Activated CD4-positive, alpha-beta T cell treated with anti-CD3 and anti-CD28 coated beads, Interleukin-2, amount 10 ng/mL, durations not matched to agents 7 days and 5 days (primary cell): ENCODE measurements around the gene INTS7. TPM values are rescaled to one million over a fixed set of nuclear protein-coding genes. Genes with fewer than 3 reads are reported as not detected.

Source experiments
- CTCF ChIA-PET: fragments of 350-600 bp; sonication (Branson Sonifier 250); formaldehyde crosslinking; loops from one replicate; lab custom pipeline; 2021; ENCODE audit warnings: antibody characterized with exemption; lab: Charles Lee
- POLR2A ChIA-PET: fragments of 350-600 bp; sonication (Branson Sonifier 250); formaldehyde crosslinking; loops from one replicate; lab custom pipeline; 2021; ENCODE audit warnings: antibody characterized with exemption; lab: Charles Lee
- DNase-seq: peaks from one replicate; pipeline ENCODE4 v3.0.0-alpha.2; 2020
- H3K27ac Mint-ChIP-seq: one replicate; pipeline ENCODE4 v1.8.0; 2021; ENCODE audit warnings: mild to moderate bottlenecking, moderate library complexity, mixed read lengths
- H3K27me3 Mint-ChIP-seq: one replicate; pipeline ENCODE4 v1.8.0; 2021; ENCODE audit warnings: mixed read lengths
- H3K36me3 Mint-ChIP-seq: one replicate; pipeline ENCODE4 v1.8.0; 2021; ENCODE audit warnings: low read depth, mixed read lengths
- H3K4me1 Mint-ChIP-seq: one replicate; pipeline ENCODE4 v1.8.0; 2021; ENCODE audit warnings: mixed read lengths
- H3K4me3 Mint-ChIP-seq: one replicate; pipeline ENCODE4 v1.8.0; 2021; ENCODE audit warnings: mild to moderate bottlenecking, moderate library complexity, mixed read lengths
- H3K9me3 Mint-ChIP-seq: one replicate; pipeline ENCODE4 v1.8.0; 2021; ENCODE audit warnings: mixed read lengths
- total RNA-seq, 2 experiments: library from RNA; stranded (reverse); gene quantifications; one replicate each; pipeline ENCODE4 v1.2.3, GENCODE V29; 2021

The INTS7 gene
- total RNA-seq, result 10 to 100 TPM; 29.9 to 34.8 TPM

- ChIA-PET POLR2A (interaction anchor here (0.6 to 1.9 kb wide), 3 partner anchors 9 to 397 kb away, joined by 3 to 8 read pairs (median 4); partner anchors contain the start of gene NENF), CTCF (interaction anchor here (0.7 to 2.9 kb wide), 39 partner anchors 9 to 718 kb away, joined by 3 to 16 read pairs (median 4); partner anchors contain the start of gene PPP2R5A)
- Mint-ChIP-seq H3K27me3 (no peaks in the 10 kb centered on the region), H3K27ac (peak within 1 kb of the TSS; percentile 97), H3K4me1 (peaks cover 64% of the 10 kb centered on the region), H3K9me3 (no peaks in the 10 kb centered on the region), H3K4me3 (peak within 1 kb of the TSS; percentile 94), H3K36me3 (peaks cover 42% of the 10 kb centered on the region)
- peak; percentile 99 for DNase-seq
These were observed at the start of gene INTS7, which contains the start of gene DTL for GRCh38 chr1:212035123-212035834. Gene INTS7, minus strand, starts transcription at chr1:212035557. Its CDS starts 120 bp downstream, at chr1:212035437. Gene DTL, plus strand, starts transcription at chr1:212035748. Its CDS starts 143 bp downstream, at chr1:212035891.

DNA sequence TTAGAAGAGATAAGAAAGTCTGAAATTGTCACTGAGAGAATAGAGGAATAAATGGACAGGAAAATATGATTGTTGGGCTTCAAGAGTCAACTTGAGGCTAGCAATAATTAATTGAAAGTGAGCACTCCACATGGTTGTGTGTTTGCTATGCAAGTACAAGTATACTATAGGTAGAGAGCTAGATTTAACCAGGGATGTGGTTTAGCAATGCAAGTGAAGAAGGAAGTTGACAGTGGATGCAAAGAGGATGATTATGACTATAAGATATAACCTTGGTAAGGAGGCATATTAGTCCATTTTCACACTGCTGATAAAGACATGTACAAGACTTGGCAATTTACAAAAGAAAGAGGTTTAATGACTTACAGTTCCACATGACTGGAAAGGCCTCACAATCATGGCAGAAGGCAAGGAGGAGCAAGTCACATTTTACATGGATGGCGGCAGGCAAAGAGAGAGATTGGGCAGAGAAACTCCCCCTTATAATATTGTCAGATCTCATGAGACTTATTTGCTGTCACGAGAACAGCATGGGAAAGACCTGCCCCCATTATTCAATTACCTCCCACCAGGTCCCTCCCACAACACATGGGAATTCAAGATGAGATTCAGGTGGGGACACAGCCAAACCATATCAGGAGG lies 47.5 kb upstream of the INTS7 start:
- H3K36me3 Mint-ChIP-seq, result peaks cover 35% of the 10 kb centered on the region
- no peak overlapping the region for H3K27ac Mint-ChIP-seq
- H3K27me3 Mint-ChIP-seq, result no peaks in the 10 kb centered on the region
- no peak for DNase-seq
- ChIA-PET CTCF (no interaction called here), POLR2A (no interaction called here)
- H3K9me3 Mint-ChIP-seq, result no peaks in the 10 kb centered on the region
- peaks cover 2% of the 10 kb centered on the region for H3K4me1 Mint-ChIP-seq
- no peak overlapping the region for H3K4me3 Mint-ChIP-seq

DNA sequence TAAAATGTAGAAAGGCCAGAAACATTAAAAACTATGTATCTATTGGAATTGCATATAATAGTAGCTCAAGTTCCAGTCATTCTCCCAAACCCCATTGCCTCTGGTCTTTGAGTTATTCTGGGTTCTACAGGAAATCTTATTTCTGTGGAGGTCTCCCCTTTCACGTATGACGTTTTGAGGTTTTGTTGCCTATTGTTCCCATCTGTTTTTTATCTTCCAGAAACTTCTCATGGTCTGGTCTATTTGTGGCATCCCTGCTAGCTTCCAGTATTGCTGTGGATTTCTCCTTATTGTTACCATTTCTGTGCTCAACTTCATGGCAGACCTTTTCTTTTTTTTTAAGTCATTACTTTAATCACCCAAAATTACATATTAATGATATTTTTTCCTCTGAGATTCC lies 43.5 kb upstream of the INTS7 start:
- no peak for DNase-seq
- POLR2A ChIA-PET, result interaction anchor here (0.6 kb wide), 1 partner anchor 123 kb away, joined by 5 read pairs; no protein-coding TSS in a partner anchor
- H3K27ac Mint-ChIP-seq, result no peak overlapping the region
- H3K4me3 Mint-ChIP-seq, result no peak overlapping the region
- CTCF ChIA-PET, result interaction anchor here (2.2 kb wide), 1 partner anchor 16 kb away, joined by 6 read pairs; no protein-coding TSS in a partner anchor
- no peaks in the 10 kb centered on the region for H3K4me1 Mint-ChIP-seq
- no peaks in the 10 kb centered on the region for H3K9me3 Mint-ChIP-seq
- peaks cover 30% of the 10 kb centered on the region for H3K36me3 Mint-ChIP-seq
- no peaks in the 10 kb centered on the region for H3K27me3 Mint-ChIP-seq

DNA sequence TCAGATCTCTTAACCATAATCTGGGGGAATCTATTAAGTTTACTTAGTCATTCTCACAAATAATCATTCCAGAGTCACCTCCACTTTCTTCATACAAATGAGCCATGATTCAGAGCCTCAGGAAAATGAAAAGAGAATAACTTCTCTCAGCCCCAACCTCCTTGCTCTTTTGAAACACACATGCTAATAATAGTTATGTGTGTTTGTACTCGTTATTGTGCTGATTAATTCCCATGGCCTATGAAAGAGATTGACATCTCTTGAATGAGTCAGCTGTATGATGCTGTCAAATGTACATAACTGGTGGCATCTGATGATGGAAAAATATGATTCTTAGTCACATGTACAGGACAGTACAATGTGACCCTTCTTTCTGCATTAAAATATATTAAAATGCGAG lies 41.7 kb upstream of the INTS7 start:
- Mint-ChIP-seq H3K4me3 (no peak overlapping the region), H3K27me3 (no peaks in the 10 kb centered on the region), H3K36me3 (peaks cover 40% of the 10 kb centered on the region), H3K9me3 (no peaks in the 10 kb centered on the region), H3K27ac (no peak overlapping the region), H3K4me1 (no peaks in the 10 kb centered on the region)
- CTCF ChIA-PET, result interaction anchor here (1.2 kb wide), 1 partner anchor 207 kb away, joined by 3 read pairs; no protein-coding TSS in a partner anchor
- DNase-seq, result no peak
- POLR2A ChIA-PET, result no interaction called here

DNA sequence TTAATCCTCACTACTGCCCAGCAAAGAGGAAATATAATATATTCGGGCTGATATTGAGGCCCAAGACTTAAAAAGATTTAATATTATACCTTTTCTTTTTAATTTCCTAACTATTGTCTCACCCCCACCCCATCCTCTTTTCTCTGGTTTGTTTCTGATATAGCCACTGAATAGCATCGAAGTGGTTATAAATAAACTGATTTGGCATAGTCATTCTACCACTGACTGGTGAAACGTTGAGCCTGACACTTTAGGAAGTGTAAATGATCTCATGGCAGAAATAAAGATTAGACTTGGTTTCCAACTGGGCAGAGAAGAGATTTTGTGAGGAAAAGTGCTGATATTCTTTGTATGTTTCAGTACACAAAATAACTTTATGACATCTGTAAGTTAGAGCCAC lies 39.5 kb upstream of the INTS7 start:
- no peak overlapping the region for H3K4me3 Mint-ChIP-seq
- H3K27ac Mint-ChIP-seq, result no peak overlapping the region
- no peaks in the 10 kb centered on the region for H3K27me3 Mint-ChIP-seq
- ChIA-PET POLR2A (no interaction called here), CTCF (no interaction called here)
- no peaks in the 10 kb centered on the region for H3K4me1 Mint-ChIP-seq
- peaks cover 50% of the 10 kb centered on the region for H3K36me3 Mint-ChIP-seq
- no peaks in the 10 kb centered on the region for H3K9me3 Mint-ChIP-seq
- no peak for DNase-seq

- POLR2A ChIA-PET, result no interaction called here
- DNase-seq, result no peak
- peaks cover 48% of the 10 kb centered on the region for H3K36me3 Mint-ChIP-seq
- H3K27ac Mint-ChIP-seq, result peak overlapping the region; percentile 11
- H3K4me3 Mint-ChIP-seq, result no peak overlapping the region
- H3K27me3 Mint-ChIP-seq, result no peaks in the 10 kb centered on the region
- no peaks in the 10 kb centered on the region for H3K4me1 Mint-ChIP-seq
- H3K9me3 Mint-ChIP-seq, result no peaks in the 10 kb centered on the region
- CTCF ChIA-PET, result no interaction called here
These were observed 39.0 kb upstream of the INTS7 start for GRCh38 chr1:212074313-212074712.

- ChIA-PET POLR2A (no interaction called here), CTCF (no interaction called here)
- Mint-ChIP-seq H3K36me3 (peaks cover 46% of the 10 kb centered on the region), H3K4me1 (no peaks in the 10 kb centered on the region), H3K9me3 (no peaks in the 10 kb centered on the region), H3K27me3 (no peaks in the 10 kb centered on the region), H3K4me3 (no peak overlapping the region), H3K27ac (no peak overlapping the region)
- DNase-seq, result no peak
These were observed 38.1 kb upstream of the INTS7 start for GRCh38 chr1:212073490-212073889.

DNA sequence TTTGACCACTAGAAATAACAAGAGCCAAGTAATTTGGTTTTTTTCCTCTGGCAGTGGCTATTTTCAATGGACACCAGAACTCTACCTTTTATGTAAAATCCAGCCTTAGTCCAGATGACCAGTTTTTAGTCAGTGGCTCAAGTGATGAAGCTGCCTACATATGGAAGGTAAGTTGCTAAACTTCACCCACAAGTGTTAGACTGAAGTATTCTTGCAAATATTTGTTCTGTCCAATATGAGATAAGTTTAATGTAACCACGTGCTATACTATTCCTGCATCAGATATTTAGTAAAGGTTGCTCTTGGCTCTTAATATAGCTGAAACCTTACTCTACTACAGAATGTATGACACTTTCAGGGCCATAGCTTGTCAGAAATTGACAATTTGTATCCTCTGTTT lies 36.7 kb upstream of the INTS7 start:
- Mint-ChIP-seq H3K4me1 (no peaks in the 10 kb centered on the region), H3K27me3 (no peaks in the 10 kb centered on the region), H3K9me3 (no peaks in the 10 kb centered on the region), H3K36me3 (peaks cover 51% of the 10 kb centered on the region), H3K4me3 (no peak overlapping the region), H3K27ac (no peak overlapping the region)
- no peak for DNase-seq
- ChIA-PET POLR2A (no interaction called here), CTCF (interaction anchor here (0.8 to 1.4 kb wide), 2 partner anchors 8 to 384 kb away, joined by 4 read pairs; no protein-coding TSS in a partner anchor)

DNA sequence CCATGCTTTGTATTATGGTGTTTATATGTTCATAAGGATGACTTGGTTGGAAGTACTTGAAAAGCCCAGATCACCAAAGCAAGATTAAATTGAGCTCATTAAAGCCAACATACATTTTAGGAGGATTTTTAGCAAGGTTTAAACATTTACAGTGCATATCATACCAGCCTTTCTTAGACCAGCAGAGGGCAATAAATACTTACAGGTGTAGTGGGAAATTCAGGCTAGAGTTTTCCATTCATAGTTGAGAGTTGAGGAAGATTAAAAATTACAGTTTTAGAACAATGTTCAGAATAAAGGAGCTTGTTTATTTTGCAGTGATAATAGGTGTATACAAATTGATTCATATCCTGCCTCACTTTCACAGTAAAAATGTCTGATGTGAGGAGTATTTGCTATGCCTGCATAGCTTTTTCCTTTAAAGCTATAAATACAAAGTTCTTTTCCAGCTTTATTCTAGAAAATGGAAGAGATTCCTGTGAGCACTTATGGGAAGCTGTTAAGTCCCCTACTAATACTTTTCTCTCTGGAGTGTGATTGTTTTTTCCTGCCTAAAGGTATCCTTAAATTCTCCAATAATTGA lies 35.5 kb upstream of the INTS7 start:
- H3K36me3 Mint-ChIP-seq, result peaks cover 52% of the 10 kb centered on the region
- no peak for DNase-seq
- no peak overlapping the region for H3K27ac Mint-ChIP-seq
- CTCF ChIA-PET, result interaction anchor here (0.6 to 2.3 kb wide), 20 partner anchors 9 to 997 kb away, joined by 3 to 16 read pairs (median 4); no protein-coding TSS in a partner anchor
- H3K9me3 Mint-ChIP-seq, result no peaks in the 10 kb centered on the region
- no peaks in the 10 kb centered on the region for H3K27me3 Mint-ChIP-seq
- no peak overlapping the region for H3K4me3 Mint-ChIP-seq
- H3K4me1 Mint-ChIP-seq, result no peaks in the 10 kb centered on the region
- POLR2A ChIA-PET, result no interaction called here

DNA sequence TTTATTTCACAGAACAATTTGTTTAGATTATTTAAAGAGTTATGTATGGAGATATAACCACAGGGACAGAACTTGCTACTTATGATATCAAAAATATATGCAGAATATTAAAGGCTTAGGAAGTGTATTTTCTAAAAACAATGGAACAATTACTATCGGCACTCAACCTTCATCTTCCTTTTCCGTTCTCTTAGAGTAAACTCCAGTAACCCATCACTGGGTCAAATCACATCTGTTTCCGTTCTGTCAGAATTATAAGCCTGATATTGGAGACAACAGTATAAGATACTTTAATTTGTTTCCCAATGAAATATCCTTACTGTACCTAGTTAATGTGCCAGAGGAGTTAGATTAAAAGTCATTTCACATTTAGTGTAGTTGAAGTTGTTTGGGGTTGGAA lies 32.4 kb upstream of the INTS7 start:
- Mint-ChIP-seq H3K36me3 (peaks cover 48% of the 10 kb centered on the region), H3K4me1 (no peaks in the 10 kb centered on the region), H3K4me3 (no peak overlapping the region), H3K27me3 (no peaks in the 10 kb centered on the region), H3K9me3 (no peaks in the 10 kb centered on the region), H3K27ac (no peak overlapping the region)
- DNase-seq, result no peak
- ChIA-PET POLR2A (no interaction called here), CTCF (no interaction called here)

- peaks cover 40% of the 10 kb centered on the region for H3K36me3 Mint-ChIP-seq
- H3K4me1 Mint-ChIP-seq, result no peaks in the 10 kb centered on the region
- H3K9me3 Mint-ChIP-seq, result peaks cover 4% of the 10 kb centered on the region
- no peaks in the 10 kb centered on the region for H3K27me3 Mint-ChIP-seq
- ChIA-PET POLR2A (no interaction called here), CTCF (interaction anchor here (0.6 to 2.4 kb wide), 7 partner anchors 8 to 365 kb away, joined by 3 to 7 read pairs (median 4); no protein-coding TSS in a partner anchor)
- no peak overlapping the region for H3K4me3 Mint-ChIP-seq
- no peak for DNase-seq
- H3K27ac Mint-ChIP-seq, result no peak overlapping the region
These were observed 27.6 kb upstream of the INTS7 start for GRCh38 chr1:212062832-212063438.

DNA sequence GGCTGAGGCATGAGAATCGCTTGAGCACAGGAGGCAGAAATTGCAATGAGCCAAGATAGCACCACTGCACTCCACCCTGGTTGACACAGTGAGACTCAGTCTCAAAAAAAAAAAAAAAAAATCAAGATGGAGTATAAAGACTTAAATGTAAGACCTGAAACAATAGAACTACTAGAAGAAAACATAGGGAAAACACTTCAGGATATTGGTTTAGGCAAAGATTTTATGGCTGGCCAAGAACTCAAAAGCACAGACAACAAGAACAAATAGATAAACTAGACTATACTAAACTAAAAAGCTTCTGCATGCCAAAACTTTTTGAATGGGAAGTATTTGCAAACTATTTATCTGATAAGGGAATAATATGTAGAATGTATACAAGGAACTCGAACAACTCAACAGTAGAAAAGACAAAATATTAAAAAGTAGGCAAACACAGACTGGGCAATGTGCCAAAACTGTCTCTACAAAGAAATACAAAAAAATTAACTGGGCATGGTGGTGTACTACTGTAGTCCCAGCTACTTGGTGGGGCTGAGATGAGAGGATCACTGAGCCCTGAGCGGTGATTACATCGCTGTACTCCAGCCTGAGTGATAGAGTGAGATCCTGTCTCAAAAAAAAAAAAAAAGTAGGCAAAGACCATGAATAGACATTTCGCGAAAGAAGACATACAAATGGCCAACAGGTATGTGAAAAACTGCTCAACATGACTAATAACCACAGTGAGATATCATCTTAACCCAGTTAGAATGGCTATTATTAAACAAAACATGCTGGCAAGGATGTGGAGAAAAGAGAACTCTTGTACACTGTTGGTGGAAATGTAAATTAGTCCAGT lies 25.5 kb upstream of the INTS7 start:
- peaks cover 47% of the 10 kb centered on the region for H3K36me3 Mint-ChIP-seq
- no peaks in the 10 kb centered on the region for H3K27me3 Mint-ChIP-seq
- ChIA-PET CTCF (interaction anchor here (0.6 kb wide), 1 partner anchor 59 kb away, joined by 5 read pairs; no protein-coding TSS in a partner anchor), POLR2A (no interaction called here)
- H3K4me1 Mint-ChIP-seq, result no peaks in the 10 kb centered on the region
- DNase-seq, result no peak
- no peak overlapping the region for H3K27ac Mint-ChIP-seq
- H3K4me3 Mint-ChIP-seq, result no peak overlapping the region
- H3K9me3 Mint-ChIP-seq, result peaks cover 22% of the 10 kb centered on the region
